Endothelial cell of umbilical vein (primary cell): Measurements from ENCODE around the gene SLC35B2. TPM values are rescaled to one million over a fixed set of nuclear protein-coding genes. Genes with fewer than 3 reads are reported as not detected.

Experiments
- BruUV-seq: library from RNA; stranded (reverse); fragments of 400-500 nt; replicated peaks from 2 replicates; lab custom pipeline; 2021; lab: Mats Ljungman, UMichigan
- CTCF ChIA-PET: fragments of 300-600, 350-600 bp; sonication (Branson Sonifier 250); formaldehyde crosslinking; loops from one replicate; lab custom pipeline; 2021; ENCODE audit warnings: antibody characterized with exemption, inconsistent platforms; lab: Charles Lee
- POLR2A ChIA-PET: fragments of 300-600, 350-600 bp; sonication (Branson Sonifier 250); formaldehyde crosslinking; loops from one replicate; lab custom pipeline; 2021; ENCODE audit warnings: antibody characterized with exemption, inconsistent platforms; lab: Charles Lee
- DNase-seq: peaks from one replicate; pipeline ENCODE4 v3.0.0-alpha.2; 2011; ENCODE audit warnings: low read depth, low spot score
- FAIRE-seq: peaks from 2 replicates; lab custom pipeline; 2011; peaks lifted over from hg19 to GRCh38; lab: Jason Lieb, UNC
- H2AFZ ChIP-seq: 2 replicates; pipeline ENCODE4 v1.6.0; 2012; ENCODE audit warnings: low read depth, low read length, control low read depth, inconsistent platforms
- H3K27ac ChIP-seq: 2 replicates; pipeline ENCODE4 v1.5.1; 2011; ENCODE audit warnings: low read depth, mild to moderate bottlenecking, control low read depth, low read length, moderate library complexity; ENCODE audit not compliant: insufficient read depth
- H3K27me3 ChIP-seq, 2 experiments: 2 replicates each; pipeline versions ENCODE4 v1.6.0 to v1.6.1; 2011; ENCODE audit warnings: low read length in 2 of 2, mixed read lengths in 1 of 2; ENCODE audit not compliant: control insufficient read depth in 2 of 2, insufficient read depth in 2 of 2
- H3K36me3 ChIP-seq, 2 experiments: 2 replicates in 1 of 2; 3 replicates in 1 of 2; pipeline ENCODE4 v1.5.1; 2011; ENCODE audit warnings: low read length in 2 of 2, mild to moderate bottlenecking in 1 of 2, moderate library complexity in 1 of 2; ENCODE audit not compliant: control insufficient read depth in 2 of 2, insufficient read depth in 2 of 2; ENCODE audit errors: extremely low read depth in 1 of 2
- H3K4me1 ChIP-seq: 3 replicates; pipeline ENCODE4 v1.5.1; 2011; ENCODE audit warnings: mild to moderate bottlenecking, low read length; ENCODE audit not compliant: control insufficient read depth, insufficient read depth; ENCODE audit errors: extremely low read depth
- H3K4me2 ChIP-seq: 2 replicates; pipeline ENCODE4 v1.6.1; 2011; ENCODE audit warnings: low read length, control low read depth, mixed read lengths; ENCODE audit not compliant: insufficient read depth
- H3K4me3 ChIP-seq, 3 experiments: fragments of 200-600 bp in 1 of 3; sonication (generic), shearing (Covaris generic) in 1 of 3; replicated peaks in 1 of 3; 2 replicates each; pipeline ENCODE4 v1.5.1; 2011 to 2016; ENCODE audit warnings: control low read depth in 3 of 3, low read length in 3 of 3, mild to moderate bottlenecking in 2 of 3, inconsistent platforms in 1 of 3, low read depth in 1 of 3, moderate library complexity in 1 of 3; ENCODE audit not compliant: insufficient read depth in 1 of 3
- H3K79me2 ChIP-seq: 2 replicates; pipeline ENCODE4 v1.6.0; 2012; ENCODE audit warnings: low read length, inconsistent platforms; ENCODE audit not compliant: control insufficient read depth, insufficient read depth
- H3K9ac ChIP-seq: replicated peaks from 2 replicates; pipeline ENCODE3; 2011; ENCODE audit warnings: low read length, control low read depth; ENCODE audit not compliant: insufficient read depth; ENCODE audit errors: extremely low read depth
- H3K9me1 ChIP-seq: replicated peaks from 3 replicates; pipeline ENCODE4 v1.6.0; 2011; ENCODE audit warnings: mild to moderate bottlenecking, low read length; ENCODE audit not compliant: control insufficient read depth, insufficient read depth; ENCODE audit errors: extremely low read depth
- H3K9me3 ChIP-seq: replicated peaks from 2 replicates; pipeline ENCODE4 v1.5.1; 2012; ENCODE audit warnings: low read length, inconsistent platforms; ENCODE audit not compliant: control insufficient read depth, insufficient read depth
- H4K20me1 ChIP-seq: replicated peaks from 2 replicates; pipeline ENCODE3; 2011; ENCODE audit warnings: mild to moderate bottlenecking, low read length; ENCODE audit not compliant: control insufficient read depth, insufficient read depth; ENCODE audit errors: extremely low read depth
- CTCF ChIP-seq, 2 donors: IDR thresholded peaks; 1 replicate in 1 of 2; 2 replicates in 1 of 2; pipeline ENCODE4 v1.5.1; 2011; ENCODE audit warnings: low read length in 2 of 2, mild to moderate bottlenecking in 2 of 2, moderate library complexity in 2 of 2, control low read depth in 1 of 2, inconsistent platforms in 1 of 2, low read depth in 1 of 2; ENCODE audit not compliant: insufficient read depth in 1 of 2; ENCODE audit errors: extremely low read depth in 1 of 2
- EZH2 ChIP-seq: IDR thresholded peaks from 2 replicates; pipeline ENCODE4 v1.6.1; 2012; ENCODE audit warnings: borderline replicate concordance, low read depth, mild to moderate bottlenecking, moderate library complexity, low read length, inconsistent platforms; ENCODE audit not compliant: severe bottlenecking
- FOS ChIP-seq: IDR thresholded peaks from 2 replicates; pipeline ENCODE4 v1.6.1; 2011; ENCODE audit warnings: mild to moderate bottlenecking, low read length, moderate library complexity, borderline replicate concordance; ENCODE audit not compliant: insufficient read depth
- GATA2 ChIP-seq: IDR thresholded peaks from 2 replicates; pipeline ENCODE4 v1.7.0; 2011; ENCODE audit warnings: low read depth, mild to moderate bottlenecking, moderate library complexity, mixed read lengths, low read length; ENCODE audit not compliant: insufficient read length, insufficient read depth
- JUN ChIP-seq: IDR thresholded peaks from 2 replicates; pipeline ENCODE4 v1.6.1; 2011; ENCODE audit warnings: borderline replicate concordance, low read depth; ENCODE audit not compliant: insufficient read length, insufficient read depth
- MYC ChIP-seq: IDR thresholded peaks from one replicate; pipeline ENCODE4 v1.6.1; 2011; ENCODE audit warnings: mild to moderate bottlenecking, low read depth, low read length
- POLR2A ChIP-seq: IDR thresholded peaks from 2 replicates; pipeline ENCODE4 v1.6.1; 2012; ENCODE audit warnings: low read depth, mild to moderate bottlenecking, control low read depth, low read length
- POLR2AphosphoS5 ChIP-seq: IDR thresholded peaks from 2 replicates; pipeline ENCODE4 v1.6.1; 2012; ENCODE audit warnings: low read depth, mild to moderate bottlenecking, control low read depth, low read length, moderate library complexity; ENCODE audit not compliant: insufficient read depth
- dilution Hi-C: fragments of 300-500 bp; cut with MboI; formaldehyde crosslinking; loops from one replicate; pipeline ENCODE4 v1.15.0; 2019; ENCODE audit warnings: low sequenced_read_pairs; ENCODE audit not compliant: extremely low pct_ligation_motif_present
- intact Hi-C: fragments of 100-400 bp; cut with micrococcal nuclease; formaldehyde crosslinking; loops from one replicate; pipeline ENCODE4 v1.10.0; 2022
- polyA plus RNA-seq, 4 experiments: library from polyadenylated mRNA; depleted of rRNA in 3 of 4; stranded (reverse) in 3 of 4; unstranded in 1 of 4; fragments of >200 nt; gene quantifications; 2 replicates each; pipeline versions ENCODE4 v1.2.1 to v1.2.3, GENCODE V29; 2011 to 2012; ENCODE audit warnings: missing spikeins in 1 of 4
- total RNA-seq: library from RNA; stranded (reverse); gene quantifications from 2 replicates; pipeline ENCODE4 v1.2.3, GENCODE V29; 2021
- TF ChIP-seq, protein P1 (sequence below): IDR thresholded peaks from 2 replicates; pipeline ENCODE4 v1.6.1; 2011; ENCODE audit not compliant: insufficient read depth, insufficient read length

The SLC35B2 gene
- total and polyA plus RNA-seq, 2 donors (not counting 3 experiments of a cell fraction or from before 2014, with no cell fraction given): 53.4 to 112 TPM

GRCh38 chr6:44227148-44227793, 30.1 kb downstream of the SLC35B2 start:
- peaks cover 31% of the 10 kb centered on the region for H3K4me1 ChIP-seq
- no peak overlapping the region for H3K27ac ChIP-seq
- dilution Hi-C loops (no loop called here), intact Hi-C loops (no loop called here)
- no TSS peak for BruUV-seq
- no peak for TF ChIP-seq POLR2A
- no peak for TF ChIP-seq EZH2
- TF ChIP-seq FOS: no peak
- no peak for TF ChIP-seq JUN
- TF ChIP-seq CTCF (IDR thresholded peaks at IDR 0.05; ENCODE audit: extremely low read depth in 1 of 2, insufficient read depth in 1 of 2, low read depth in 1 of 2, low read length in 2 of 2): no peak
- no peak for TF ChIP-seq POLR2AphosphoS5
- no peak for TF ChIP-seq GATA2
- TF ChIP-seq, protein P1, sequence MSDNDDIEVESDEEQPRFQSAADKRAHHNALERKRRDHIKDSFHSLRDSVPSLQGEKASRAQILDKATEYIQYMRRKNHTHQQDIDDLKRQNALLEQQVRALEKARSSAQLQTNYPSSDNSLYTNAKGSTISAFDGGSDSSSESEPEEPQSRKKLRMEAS: no peak
- TF ChIP-seq MYC: no peak
- no peak overlapping the region for H2AFZ ChIP-seq
- H3K36me3 ChIP-seq: peaks cover 6 to 20% of the 10 kb centered on the region in 2 experiments
- no peak overlapping the region for H3K9ac ChIP-seq
- H3K9me1 ChIP-seq: no peaks in the 10 kb centered on the region
- H3K27me3 ChIP-seq: no peaks in the 10 kb centered on the region
- no peaks in the 10 kb centered on the region for H3K9me3 ChIP-seq
- ChIA-PET CTCF (interaction anchor here (1.0 to 9.2 kb wide), 5 partner anchors 10 to 131 kb away, joined by 4 to 84 read pairs (median 4); no protein-coding TSS in a partner anchor), POLR2A (interaction anchor here (1.2 kb wide), 1 partner anchor 20 kb away, joined by 4 read pairs; the partner anchor contains the start of gene HSP90AB1)
- no peak for DNase-seq
- H3K4me3 ChIP-seq: no peak overlapping the region
- no peak overlapping the region for H3K4me2 ChIP-seq
- no peak for FAIRE-seq
- H3K79me2 ChIP-seq: peaks cover 79% of the 10 kb centered on the region
- H4K20me1 ChIP-seq: no peaks in the 10 kb centered on the region
